GM19239 (cell line): Measurements from ENCODE around the gene PRCP.

Experiments used
- DNase-seq: peaks from one replicate; pipeline ENCODE4 v3.0.0; 2011; ENCODE audit warnings: low spot score; ENCODE audit not compliant: insufficient read length
- FAIRE-seq: peaks from 2 replicates; lab custom pipeline; 2011; peaks lifted over from hg19 to GRCh38; lab: Jason Lieb, UNC

The PRCP gene

DNA sequence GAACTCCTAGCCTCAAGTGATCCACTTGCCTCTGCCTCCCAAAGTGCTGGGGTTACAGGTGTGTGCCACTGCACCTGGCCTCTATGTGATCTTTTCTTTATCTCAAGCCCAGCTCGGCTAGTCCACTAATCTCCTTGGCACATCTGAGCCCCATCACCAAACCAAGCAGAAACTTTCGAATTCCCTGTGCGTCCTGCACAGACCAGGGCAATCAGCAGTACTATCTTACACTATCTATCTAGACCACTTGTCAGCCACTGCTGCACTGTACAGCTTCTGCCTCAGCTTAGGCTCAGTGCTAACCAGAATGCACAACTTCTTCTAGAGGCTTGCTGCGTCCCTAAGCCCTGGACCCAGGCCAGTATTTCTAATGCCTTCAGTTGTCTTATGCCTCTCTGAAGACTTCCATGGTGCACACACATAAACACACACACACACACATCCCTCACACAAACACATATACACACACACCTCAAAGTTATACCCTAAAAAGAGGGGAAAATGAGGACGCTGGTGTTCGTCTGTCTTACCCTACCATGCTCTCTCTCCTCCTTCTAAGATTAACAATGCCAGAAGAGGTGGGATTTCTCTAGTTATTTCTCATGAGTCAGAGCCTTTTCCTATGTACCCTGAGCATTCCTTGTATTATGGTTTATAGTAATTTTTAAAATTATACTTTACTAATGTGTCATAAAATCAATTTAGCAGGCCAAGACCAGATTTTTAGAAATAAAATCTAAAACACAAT, 107.2 kb downstream of the PRCP start:
- no peak for FAIRE-seq
- DNase-seq, result no peak

DNA sequence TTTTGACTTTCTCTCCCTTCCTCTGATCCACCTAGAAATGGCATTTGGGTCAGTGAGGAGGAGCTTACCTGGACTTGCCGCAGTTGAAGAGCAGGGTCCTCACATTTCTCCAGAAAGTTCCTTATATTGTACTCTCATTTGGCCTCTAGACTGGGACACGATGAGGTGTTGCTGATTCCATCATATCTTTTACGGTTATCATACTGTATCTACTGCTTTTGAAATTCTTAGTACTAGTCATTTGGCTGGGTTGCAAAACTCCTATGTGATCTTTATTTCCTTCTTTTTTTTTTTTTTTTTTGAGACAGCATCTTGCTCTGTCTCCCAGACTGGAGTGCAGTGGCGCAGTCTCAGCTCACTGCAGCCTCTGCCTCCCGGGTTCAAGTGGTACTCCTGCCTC, 107.9 kb downstream of the PRCP start:
- DNase-seq, result no peak
- no peak for FAIRE-seq

DNA sequence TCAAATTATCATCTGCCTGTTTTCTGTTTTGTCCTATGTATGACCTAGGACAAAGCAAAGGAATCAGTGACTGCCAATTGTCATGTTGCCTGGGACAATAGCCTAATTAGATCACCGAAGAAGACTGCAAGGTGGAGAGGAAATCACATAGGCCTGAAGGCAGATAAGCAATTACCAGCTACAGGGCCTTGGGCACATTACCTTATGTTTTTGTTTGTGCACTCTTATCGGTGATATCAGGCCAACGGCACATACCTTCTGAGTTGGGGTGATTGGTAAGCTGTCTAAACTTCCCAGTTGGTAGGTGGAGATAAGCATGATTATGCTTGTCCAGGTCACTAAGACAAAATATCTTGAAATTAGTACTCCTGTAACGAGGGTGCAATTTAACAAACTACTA, 108.5 kb downstream of the PRCP start:
- FAIRE-seq (no peak), DNase-seq (no peak)

DNA sequence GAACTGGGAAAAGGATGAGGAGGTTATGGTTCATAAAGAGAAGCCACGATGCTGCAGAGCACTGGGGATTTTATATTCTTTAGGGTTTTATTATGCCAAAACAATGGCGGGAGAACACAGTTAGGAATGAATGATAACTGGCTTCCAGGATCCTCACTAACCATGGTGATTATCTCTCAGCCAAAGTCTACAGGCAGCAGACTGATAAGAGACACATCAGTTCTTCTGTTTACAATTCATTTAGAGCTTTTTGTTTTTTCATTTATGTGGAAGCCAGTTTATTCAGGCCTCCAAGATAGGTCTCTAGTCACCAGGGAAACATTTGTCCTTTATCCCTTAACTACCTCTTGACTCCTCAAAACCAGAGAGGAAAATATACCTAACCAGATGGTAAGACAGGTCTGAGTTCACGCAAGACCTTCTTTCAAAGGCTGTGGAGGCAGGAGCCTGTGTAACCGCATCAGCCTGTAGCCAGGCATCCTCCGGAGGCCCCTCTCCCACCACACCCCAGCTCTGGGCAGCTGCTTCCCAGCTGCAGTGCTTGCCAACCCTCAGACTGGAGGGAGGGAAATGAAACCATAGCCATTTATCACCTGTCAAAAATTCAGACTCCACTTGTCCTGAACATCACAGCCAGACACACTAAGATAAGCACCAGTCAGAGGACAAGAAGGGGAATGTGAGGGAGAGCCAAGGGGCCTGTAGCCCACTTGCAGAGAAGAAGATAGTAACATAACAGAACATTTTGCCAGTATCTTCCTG, 109.3 kb downstream of the PRCP start:
- DNase-seq, result no peak
- FAIRE-seq, result no peak

DNA sequence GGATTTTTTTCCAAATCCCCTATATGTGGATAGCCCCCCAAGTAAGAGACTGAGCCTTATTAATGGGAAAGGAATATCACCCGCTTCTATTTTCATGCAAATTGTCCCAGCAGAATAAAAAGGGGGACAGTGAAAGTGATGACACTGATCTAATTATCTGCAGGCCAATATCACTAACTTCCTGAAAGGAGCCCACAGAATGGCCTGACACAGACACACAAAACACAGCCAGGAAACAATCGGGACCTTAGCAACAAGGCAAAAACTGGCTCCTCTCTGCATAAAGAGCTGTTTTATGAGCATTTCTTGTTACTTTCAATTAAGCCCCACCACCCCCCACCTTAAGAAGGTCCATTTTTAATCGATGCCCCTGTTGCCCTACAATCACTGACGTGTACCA, 112.2 kb downstream of the PRCP start:
- no peak for FAIRE-seq
- no peak for DNase-seq

DNA sequence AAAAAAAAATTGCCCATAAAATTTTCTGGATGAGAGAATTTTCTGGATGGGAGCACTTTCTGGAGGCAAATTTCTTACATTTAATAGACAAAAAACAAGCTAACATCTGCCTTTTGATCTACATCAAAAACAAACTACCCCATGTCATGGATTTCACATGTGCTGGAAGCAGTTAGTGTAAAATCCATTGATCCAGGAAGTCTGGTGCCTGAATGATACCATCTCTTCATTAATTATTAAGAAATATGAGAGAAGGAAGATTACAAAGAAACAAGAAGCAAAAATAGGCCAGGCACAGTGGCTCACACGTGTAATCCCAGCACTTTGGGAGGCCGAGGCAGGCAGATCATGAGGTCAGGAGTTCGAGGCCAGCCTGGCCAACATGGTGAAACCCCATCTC, 113.4 kb downstream of the PRCP start:
- no peak for FAIRE-seq
- no peak for DNase-seq

DNA sequence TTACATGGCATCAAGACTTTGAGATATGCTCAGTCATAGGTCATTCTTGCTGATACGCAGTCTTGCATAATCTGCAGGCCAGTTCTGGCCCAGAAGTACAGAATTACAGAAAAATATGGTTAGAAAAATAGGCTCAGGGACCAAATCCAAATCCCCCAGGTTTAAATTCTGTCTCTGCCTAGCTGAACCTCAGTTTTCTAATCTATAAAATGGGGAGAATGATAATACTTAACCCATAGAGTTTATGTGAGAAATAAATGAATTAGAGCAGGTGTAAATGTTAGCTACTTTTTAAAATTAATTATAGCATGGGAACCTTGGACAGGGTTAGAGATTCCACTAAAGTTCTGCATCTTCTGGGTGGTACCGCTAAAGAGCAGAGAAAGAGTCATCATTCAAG, 114.2 kb downstream of the PRCP start:
- FAIRE-seq (no peak), DNase-seq (no peak)

DNA sequence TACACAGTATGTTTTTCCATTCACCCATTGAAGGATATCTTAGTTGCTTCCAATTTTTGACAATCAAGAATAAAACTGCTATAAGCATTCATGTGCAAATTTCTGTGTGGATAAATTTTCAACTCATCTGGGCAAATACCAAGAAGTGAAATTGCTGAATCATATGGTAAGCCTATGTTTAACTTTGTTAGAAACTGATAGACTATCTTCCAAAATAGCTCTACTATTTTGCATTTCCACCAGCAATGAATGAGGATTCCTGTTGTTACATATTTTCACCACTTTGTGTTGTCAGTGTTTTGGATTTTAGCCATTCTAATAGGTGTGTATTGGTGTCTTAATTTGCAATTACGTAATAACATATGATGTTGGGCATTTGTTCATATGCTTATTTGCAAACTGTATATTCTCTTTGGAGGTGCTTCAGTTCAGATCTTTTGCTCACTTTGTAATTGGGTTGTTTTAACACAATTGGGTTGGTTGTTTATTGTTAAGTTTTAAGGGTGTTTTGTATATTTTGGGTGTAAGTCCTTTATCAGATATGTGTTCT, 117.3 kb downstream of the PRCP start:
- no peak for FAIRE-seq
- DNase-seq, result no peak

DNA sequence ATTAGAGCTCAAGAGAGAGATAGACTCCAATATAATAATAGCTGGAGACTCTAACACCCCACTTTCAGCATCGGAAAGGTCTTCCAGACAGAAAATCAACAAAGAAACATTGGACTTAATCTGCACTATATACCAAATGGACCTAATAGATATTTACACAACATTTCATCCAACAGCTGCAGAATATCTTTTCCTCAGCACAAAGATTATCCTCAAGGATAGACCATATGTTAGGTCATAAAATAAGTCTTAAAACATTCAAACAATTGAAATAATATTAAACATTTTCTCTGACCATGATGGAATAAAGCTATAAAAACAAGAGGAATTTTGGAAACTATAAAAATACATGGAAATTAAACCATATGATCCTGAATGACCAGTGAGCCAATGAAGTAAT, 121.5 kb downstream of the PRCP start:
- DNase-seq, result no peak
- FAIRE-seq, result no peak

DNA sequence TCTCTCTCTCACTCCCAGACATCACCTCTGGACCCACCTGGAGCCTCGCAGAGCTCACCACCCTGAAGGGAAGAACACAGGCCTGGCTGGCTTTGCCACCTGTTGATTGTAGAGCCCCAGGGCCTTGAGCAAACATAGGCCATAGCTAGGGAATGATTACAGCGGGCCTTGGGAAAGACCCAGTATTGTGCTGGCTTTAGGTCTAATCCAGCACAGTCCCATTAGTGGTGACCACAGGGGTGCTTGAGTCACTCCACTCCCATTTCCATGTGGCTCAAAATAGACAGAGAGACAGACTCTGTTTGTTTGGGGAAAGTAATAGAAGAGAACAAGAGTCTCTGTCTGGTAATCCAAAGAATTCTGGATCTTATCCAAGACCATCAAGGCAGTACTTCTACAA, 123.9 kb downstream of the PRCP start:
- DNase-seq, result no peak
- FAIRE-seq, result no peak

DNA sequence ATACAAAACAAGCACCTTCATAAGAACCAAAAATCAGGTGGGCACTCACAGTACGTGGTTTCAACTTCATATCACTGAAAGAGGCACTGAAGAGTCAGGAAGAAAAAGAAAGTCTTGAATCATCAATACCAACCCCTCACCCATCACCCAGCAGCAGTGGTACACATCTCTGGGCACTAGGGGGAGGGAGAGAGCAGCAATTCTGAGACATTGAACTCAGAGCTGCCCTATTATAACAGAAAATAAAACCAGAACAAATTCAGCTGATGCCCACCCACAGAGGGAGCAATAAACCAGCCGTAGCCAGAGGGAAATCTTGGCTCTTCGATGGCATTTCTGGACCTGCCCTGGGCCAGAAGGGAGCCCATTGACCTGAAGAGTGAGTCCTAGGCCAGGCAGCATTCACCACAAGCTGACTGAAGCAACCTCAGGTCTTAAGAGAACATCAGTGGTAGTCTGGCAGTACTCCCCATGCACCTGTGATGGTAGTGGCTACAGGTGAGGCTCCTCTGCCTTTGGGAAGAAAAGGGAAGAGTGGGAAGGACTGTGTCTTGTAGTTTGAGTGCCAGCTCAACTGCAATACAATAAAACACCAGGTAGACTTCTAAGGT, 124.4 kb downstream of the PRCP start:
- DNase-seq (peak; percentile 38), FAIRE-seq (peak; percentile 93)

DNA sequence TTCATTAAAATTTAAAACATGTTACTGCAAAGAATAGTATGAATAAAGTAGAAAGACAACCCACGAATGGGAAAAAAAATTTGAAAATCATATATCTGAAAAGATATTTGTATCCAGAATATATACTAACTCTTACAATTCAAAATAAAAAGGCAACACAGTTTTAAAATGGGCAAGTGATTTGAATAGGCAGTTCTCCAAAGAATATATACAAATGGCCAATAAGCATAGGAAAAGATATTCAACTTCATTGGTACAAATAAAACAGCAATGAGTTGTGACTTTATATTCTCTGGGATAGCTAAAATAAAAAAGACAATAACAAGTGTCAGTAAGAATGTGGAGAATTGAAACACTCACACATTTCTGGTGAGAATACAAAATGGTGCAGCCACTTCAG, 125.0 kb downstream of the PRCP start:
- DNase-seq (no peak), FAIRE-seq (no peak)
